GM18907 (cell line): ENCODE measurements around the gene GBE1.
A peak's percentile ranks its signal among the peaks of the same experiment; 100 is the strongest.

Experiments used
- ATAC-seq: cut with Tn5 transposase; IDR thresholded peaks from one replicate; pipeline ENCODE4 v1.9.1; 2021; ENCODE audit warnings: mild to moderate bottlenecking, moderate library complexity; ENCODE audit not compliant: unreplicated experiment

GBE1 gene

DNA sequence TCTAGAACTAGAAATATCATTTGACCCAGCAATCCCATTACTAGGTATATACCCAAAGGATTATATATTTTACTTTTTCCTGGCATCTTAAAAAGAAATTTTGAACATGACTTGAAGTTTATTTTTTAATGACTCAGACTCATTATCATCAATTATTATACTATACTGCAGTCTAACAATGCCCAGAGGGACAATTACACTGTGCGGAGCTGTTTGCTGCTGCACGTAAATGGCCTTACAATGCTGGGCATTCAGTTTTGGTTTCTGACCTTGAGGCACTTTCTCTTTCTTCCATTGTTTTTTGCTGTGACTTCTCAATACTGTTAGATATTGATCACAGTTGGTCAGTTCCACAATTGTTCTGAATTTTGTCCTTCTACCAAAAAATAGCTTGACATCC lies 128.8 kb downstream of the GBE1 start:
- ATAC-seq: no peak

DNA sequence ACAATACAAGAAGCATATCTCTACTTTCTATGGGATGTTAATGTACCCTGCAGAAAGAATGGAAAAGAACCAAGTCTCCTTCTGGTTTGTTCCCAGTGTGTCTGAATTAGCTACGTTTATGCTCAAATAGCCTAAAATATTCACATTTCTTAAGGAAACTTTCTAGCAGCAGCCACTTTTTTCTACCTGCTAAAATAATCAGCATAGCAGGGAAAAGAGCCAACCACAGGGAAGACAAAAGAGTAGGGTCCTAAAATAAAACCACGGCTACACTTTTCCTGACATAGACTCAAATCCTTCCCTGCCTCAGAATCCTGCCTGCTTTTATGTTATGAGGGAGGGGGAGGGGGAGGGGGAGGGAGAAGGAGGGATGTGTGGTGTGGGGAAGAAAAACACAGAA lies 136.7 kb downstream of the GBE1 start:
- no peak for ATAC-seq

- no peak for ATAC-seq
Observed at GRCh38 chr3:81622395-81622794, 139.1 kb downstream of the GBE1 start.

DNA sequence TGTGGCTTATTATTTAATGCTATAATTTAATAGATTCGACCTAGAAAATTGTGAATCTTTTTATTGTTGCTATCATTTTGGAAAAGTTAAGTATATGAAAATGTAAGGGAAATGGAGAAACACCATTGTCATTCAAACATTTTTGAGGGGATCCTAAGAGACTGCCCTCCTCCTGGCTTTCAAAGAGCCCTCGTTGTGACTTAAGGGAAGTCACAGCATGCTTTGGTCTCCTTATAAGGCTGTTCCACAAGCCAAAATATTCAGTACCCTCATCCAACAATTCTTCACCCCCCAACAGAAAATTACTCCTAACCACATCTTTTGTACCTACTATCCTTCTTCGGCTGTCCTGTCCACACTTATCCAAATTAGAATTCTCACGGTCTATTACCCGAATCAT lies 140.2 kb downstream of the GBE1 start:
- ATAC-seq: no peak

DNA sequence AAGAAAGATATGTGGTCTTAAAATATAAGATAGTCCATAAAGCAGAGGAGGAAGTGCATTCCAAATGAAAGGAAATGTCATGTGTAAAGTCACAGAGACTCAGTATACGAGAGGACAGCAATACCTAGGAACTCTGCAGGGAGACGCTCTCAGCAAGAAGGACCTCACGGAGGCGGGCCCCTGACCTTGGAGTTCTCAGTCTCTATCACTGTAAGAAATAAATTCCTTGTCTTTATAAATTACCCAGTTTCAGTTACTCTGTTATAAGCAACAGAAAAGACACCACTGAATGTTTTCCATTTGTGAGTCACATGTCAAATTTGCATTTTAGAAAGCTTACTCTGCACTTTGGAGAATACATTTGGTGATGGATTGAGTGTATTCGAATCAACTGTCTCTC lies 140.6 kb downstream of the GBE1 start:
- ATAC-seq: no peak

DNA sequence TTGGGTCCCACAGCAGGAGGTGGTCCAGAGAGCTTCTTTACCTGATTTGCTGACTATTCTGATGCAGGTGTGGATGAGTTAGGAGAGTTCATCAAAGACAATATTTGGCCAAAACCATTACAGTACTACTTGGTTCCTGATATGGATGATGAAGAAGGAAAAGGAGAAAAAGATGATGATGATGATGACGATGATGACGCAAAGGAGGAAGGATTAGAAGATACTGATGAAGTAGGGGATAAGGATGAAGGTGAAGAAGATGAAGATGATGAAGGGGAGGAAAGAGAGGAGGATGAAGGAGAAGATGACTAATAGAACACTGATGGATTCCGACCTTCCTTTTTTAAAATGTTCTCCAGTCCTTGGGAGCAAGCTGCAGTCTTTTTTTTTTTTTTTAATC lies 148.7 kb downstream of the GBE1 start:
- ATAC-seq: no peak

GRCh38 chr3:81602781-81603180 lies 158.7 kb downstream of the GBE1 start:
- no peak for ATAC-seq

DNA sequence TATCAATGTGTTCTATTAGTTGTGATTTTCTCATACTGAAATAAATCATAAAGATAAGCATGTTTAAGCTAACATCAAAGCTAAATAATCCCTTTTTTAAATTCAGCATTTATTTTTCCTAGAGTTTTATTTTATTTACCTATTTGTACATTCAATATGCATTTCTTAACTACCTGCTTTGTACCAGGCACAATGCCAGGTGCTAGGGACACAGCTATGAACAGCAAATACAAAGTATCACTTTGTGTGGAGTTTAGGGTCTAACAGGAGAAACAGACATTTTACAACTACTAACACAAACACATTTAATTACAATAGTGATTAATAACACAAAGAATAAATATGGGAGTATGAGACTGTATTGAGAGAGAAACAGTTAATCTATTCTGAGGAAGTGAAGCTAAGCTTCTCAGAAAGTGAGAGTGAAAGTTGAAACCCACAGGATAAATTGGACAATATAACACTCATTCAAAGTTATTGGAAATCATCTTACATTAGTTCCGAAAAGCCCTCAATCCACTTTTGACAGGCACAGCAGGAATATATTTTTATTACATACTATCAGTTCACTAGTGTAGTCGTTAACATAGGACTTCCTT lies 159.6 kb downstream of the GBE1 start:
- ATAC-seq: no peak

DNA sequence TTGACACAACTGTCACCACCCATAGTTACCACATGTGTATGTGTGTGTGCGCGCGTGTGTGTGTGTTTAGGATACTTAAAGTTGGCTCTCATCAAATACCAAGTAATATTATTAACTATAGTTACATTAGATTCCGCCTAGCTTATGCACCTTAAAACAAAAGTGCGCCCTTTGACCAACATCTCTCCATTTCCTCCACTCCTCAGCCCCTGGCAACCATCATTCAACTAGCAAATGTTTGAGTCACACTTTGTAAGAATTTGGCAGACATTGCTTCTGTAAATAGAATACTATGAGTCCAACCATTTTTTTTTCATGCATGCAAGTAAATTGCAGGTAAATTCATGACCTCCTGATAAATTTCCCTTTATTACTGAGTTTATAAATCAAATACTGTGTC lies 169.3 kb downstream of the GBE1 start:
- no peak for ATAC-seq

DNA sequence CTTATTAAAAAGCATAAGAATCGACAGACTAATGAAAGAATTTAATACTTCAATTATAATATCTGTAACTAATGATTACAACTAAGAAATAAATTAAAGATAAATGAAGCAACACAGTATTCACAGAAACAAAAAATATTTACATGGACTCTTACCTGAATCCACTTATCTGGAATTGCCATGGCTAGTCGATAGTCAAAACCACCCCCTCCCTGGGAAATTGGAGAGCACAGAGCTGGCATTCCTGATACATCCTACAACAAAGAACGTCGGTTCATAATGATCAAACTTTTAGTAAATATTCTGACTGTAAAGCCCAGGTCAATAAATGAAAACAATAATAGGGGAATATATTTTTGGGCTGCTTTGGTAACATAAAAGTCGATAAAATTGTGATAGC lies 175.5 kb downstream of the GBE1 start:
- no peak for ATAC-seq

GRCh38 chr3:81585056-81585455 lies 176.4 kb downstream of the GBE1 start:
- no peak for ATAC-seq

DNA sequence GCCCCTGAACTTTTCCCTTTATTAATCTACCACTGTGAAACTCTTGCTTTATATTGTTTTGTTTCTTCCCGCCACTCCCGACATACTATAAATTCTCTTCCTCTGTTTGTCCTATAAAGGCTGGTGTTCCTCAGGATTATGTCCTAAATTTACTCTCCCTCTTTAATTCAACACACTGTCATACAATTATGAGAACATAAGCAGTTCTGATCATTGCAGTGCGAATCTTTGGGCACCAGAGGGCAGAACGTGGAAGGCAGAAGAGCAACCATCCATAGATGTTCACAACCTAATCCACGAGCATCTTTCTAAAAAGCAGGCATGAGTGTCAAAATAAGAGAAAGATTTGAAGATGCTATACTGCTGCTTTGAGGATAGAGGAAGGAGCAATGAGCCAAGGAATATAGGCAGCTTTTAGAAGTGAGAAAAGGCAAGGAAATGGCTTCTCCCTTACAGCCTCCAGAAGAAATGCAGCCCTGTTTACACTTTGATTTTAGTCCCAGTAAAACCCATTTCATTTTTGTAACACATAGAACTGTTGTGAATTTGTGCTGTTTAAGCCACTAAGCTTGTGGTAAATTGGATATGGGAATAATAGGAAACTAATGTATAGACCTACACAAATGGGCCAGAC lies 179.4 kb downstream of the GBE1 start:
- ATAC-seq: peak; percentile 87

DNA sequence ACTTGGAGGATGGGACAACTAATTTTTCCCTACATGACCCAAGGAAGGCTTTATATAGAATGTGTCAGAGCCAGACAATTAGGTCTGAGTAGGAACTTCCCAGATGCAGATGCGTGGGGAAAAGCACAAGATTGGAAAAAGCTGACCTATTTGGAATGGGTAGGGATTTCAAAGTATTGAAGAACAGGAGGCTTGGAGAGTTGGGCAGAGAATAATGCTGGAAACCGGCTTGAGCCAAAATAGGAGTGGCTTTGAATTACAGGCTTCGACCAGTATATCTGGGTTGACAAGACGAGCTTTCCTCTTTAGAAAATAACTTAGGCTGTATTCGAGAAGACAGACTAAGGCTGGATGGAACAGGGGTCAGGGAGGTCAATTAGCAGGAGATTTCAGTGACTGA lies 181.1 kb downstream of the GBE1 start:
- no peak for ATAC-seq

GRCh38 chr3:81579744-81580143 lies 181.7 kb downstream of the GBE1 start:
- no peak for ATAC-seq

DNA sequence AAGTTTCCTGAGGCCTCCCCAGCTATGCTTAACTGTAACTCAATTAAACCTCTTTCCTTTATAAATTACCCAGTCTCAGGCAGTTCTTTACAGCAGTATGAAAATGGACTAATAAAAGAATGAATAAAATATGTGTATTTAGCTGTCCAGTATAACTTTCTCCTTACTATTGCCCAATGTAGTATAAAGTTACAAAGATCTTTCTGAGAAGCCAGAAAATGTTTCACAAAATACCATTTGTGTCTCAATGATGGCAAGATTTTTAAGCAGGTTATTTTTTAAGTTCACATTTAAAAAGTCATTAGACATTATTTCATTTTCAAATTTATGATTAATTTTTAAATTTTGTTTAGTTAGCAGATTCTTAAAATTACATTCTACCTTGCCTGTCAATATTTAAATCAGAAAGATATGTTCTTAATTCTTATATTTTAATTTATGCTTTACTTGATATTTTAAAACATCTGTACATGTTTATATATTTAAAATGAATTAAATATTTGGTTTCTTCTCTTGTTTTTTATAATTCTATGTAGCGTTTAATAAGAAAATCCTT lies 189.2 kb downstream of the GBE1 start:
- ATAC-seq: no peak

DNA sequence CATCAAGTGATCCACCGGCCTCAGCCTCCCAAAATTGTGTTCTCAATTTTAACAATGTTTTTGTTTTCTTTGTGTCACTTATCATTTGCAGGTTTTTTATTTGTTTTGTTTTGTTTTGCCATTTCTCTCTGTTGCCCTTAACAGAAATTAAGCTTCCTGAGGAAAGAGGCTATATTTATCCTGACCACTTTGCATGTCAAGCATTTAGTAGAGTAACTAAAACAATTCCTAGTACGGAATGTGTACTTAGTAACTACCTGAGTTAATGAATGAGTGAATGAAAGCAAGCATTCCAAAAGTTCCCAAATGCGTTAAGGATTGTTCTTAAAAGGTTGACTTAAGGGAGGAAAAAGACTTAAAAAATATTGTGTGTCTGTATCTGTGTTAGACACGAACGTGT lies 193.1 kb downstream of the GBE1 start:
- no peak for ATAC-seq

DNA sequence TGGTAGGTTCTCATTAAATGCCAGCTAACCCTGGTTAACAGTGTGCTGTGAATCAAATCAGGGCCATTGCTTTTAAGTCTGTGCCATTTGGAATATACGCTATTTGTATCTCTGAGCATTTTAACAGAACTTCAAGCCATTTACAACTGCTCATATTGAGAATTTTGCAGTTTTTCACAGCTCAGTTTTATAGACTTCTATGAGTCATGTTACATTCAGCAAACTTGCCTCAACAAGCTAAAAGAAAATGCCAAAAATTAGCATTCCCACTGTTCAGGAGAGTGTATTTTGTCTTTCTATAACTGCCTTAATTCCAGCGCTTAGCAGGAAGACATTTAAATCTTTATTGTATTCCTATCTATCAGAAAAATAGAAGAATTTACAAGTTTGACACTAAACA lies 196.4 kb downstream of the GBE1 start:
- ATAC-seq: no peak

GRCh38 chr3:81558106-81558505 lies 203.3 kb downstream of the GBE1 start:
- ATAC-seq: no peak

GRCh38 chr3:81554801-81555200 lies 206.6 kb downstream of the GBE1 start:
- ATAC-seq: no peak

DNA sequence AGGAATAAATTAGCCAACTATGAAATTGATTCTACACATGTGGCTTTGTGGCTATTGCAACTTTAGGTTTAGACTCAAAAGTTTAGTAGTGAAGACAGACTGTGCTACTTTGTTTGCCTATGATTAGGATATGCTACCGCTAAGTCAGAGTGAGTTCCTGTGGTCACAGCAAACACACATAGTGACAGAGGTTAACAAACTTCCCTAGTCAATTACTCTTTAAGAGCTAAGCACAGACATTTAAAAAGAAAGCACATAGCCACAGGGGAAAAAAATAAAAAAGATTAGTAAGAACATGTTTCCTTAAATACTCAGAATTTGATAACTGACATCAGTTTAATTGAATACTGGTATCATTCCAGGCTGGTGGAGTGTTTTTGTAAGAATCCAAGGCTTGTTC lies 207.1 kb downstream of the GBE1 start:
- peak; percentile 84 for ATAC-seq

GRCh38 chr3:81550415-81550814 lies 211.0 kb downstream of the GBE1 start:
- no peak for ATAC-seq

DNA sequence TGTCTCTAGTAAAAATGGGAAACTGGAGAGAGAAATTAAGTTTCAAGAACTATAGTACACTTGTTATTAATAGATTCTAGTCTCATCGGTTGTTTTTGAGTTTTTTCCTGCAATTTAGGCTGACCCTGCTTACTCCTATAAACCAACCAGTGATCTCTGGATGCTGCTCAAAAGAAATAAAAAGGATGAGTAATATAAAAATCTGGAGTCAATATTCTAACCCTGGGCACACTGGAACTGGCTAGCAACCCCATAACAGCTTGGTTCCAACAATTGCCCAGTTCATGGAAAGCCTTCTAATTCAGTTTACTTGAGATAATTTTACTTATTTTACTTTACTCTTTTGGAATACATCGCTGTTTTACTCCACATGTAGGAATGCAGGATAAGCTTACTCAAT lies 211.6 kb downstream of the GBE1 start:
- no peak for ATAC-seq

GRCh38 chr3:81549388-81549787 lies 212.1 kb downstream of the GBE1 start:
- no peak for ATAC-seq
